Measurements from ENCODE around the gene HTRA3.

Gene HTRA3

DNA sequence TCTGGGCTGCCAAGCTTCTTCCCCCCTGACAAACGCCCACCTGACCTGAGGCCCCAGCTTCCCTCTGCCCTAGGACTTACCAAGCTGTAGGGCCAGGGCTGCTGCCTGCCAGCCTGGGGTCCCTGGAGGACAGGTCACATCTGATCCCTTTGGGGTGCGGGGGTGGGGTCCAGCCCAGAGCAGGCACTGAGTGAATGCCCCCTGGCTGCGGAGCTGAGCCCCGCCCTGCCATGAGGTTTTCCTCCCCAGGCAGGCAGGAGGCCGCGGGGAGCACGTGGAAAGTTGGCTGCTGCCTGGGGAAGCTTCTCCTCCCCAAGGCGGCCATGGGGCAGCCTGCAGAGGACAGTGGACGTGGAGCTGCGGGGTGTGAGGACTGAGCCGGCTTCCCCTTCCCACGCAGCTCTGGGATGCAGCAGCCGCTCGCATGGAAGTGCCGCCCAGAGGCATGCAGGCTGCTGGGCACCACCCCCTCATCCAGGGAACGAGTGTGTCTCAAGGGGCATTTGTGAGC lies 37.0 kb downstream of the HTRA3 start:
- in situ Hi-C loops (cut with MboI; ENCODE audit: low sequenced_read_pairs): no loop called here

DNA sequence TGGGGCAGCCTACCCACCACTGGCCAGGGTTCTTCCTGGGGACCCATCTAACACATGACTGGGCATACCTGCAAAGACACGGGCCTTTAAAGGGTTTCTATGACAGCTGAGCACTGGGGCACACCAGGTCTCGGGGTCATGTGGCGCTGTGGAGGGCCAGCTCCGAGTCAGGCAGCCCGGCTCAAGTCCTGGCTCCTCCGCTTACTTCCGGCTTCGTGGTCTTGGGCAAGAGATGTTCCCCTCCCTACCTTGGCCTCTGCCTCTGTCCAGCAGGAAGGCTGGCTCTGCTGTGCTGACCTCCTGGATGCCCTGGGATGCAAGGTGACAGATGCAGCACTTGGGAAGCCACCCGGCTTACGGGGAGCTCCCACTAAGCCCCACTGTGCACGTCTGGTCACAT lies 37.6 kb downstream of the HTRA3 start:
- in situ Hi-C loops (cut with MboI; ENCODE audit: low sequenced_read_pairs): no loop called here

DNA sequence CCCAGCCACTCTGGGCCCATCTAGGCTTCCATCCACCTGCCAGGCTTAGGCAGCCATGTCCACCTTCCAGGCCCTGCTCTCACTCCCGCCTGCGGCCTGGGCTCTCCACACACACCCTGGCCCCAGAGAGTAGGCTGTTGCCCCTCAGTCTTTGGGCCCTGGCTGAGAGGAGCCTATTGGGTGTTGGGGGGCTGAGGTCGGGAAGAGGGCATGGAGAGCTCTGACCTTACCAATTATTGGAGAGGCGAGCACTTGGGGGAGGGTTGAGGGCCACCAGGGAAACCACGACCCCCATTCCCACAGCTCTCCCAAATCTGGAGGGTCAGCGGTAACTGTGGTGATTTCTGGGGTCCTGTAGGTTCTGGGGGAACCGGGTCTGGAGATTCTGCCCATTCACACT lies 38.2 kb downstream of the HTRA3 start:
- in situ Hi-C loops (cut with MboI; ENCODE audit: low sequenced_read_pairs): no loop called here

DNA sequence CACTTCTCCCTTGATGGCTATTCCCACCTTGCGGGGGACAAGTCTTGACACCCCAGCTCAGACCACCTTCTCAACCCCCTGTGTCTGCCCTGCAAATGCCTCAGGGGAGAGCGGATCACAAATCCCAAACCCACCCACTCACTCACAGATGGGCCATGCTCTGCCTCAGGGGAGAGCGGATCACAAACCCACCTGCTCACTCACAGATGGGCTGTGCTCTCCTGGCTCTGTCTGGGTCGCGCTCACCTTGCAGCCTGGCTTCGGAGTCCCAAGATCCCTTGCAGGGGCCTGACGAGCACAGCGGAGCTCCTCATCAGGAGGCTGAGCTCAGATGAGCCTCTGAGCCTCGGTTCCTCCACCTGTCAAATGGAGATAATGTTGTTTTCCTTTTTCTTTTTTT lies 38.6 kb downstream of the HTRA3 start:
- in situ Hi-C loops (cut with MboI; ENCODE audit: low sequenced_read_pairs): no loop called here

DNA sequence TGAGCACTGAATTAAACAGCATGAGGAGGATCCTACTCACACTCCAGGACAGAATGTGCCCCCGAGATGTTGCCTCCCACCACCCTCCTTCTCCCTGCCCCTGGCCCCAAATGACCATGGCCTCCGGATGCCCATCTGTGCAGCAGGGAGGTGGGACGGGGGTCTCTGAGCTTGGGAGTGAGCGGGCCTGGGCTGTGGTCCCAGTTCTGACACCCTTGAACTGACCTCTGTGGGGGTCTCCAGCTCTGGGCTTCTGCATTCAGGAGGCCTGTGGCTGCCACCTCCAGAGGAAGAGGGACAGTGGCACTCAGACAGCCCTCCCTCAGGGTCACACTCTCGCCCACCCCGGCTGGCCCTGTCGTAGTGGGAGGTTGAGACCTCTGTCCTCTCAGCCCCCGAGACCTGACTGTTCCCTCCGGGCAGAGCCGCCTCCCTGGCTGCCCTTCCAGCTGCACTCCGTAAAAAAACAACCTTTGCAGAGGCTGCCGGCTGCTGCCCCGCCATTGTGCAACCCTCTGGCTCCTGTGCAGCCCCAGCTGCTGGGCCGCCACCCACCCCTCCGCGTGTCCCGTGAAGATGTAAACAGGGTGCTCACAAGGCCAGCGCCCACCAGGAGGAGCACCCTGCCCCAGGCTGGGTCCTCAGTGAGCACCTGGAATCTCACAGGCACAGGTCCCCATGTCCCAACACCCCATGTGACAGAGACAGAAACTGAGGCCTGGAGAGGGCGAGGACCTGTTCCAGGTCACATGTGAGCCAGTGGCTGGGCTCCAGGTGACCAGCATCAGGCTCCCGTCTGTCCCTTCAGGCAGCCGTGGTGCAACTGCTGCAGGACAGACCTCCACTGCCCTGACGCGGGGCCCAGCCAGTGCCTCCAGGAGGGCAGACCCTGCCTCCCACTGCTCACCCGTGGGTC lies 39.6 kb downstream of the HTRA3 start:
- in situ Hi-C loops (cut with MboI; ENCODE audit: low sequenced_read_pairs): no loop called here

DNA sequence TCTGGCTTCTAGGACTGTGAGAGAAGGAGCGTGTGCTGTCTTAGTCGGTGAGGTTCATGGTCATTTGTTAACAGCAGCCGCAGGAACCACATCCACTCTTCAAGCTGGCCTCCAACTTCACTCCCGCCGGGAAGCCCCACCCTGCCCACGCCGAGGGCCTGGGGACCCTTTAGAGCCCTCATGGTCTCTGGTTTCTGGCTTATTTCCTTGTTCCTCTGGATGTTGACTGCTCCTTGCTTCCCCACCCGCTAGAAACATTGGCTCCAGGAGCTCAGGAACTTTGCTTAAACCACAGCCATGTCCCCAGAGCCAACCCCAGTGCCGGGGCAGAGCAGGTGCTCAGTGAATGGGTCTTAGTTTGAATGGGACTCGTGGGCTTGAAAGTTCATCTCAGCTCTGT lies 40.8 kb downstream of the HTRA3 start:
- in situ Hi-C loops (cut with MboI; ENCODE audit: low sequenced_read_pairs): no loop called here

DNA sequence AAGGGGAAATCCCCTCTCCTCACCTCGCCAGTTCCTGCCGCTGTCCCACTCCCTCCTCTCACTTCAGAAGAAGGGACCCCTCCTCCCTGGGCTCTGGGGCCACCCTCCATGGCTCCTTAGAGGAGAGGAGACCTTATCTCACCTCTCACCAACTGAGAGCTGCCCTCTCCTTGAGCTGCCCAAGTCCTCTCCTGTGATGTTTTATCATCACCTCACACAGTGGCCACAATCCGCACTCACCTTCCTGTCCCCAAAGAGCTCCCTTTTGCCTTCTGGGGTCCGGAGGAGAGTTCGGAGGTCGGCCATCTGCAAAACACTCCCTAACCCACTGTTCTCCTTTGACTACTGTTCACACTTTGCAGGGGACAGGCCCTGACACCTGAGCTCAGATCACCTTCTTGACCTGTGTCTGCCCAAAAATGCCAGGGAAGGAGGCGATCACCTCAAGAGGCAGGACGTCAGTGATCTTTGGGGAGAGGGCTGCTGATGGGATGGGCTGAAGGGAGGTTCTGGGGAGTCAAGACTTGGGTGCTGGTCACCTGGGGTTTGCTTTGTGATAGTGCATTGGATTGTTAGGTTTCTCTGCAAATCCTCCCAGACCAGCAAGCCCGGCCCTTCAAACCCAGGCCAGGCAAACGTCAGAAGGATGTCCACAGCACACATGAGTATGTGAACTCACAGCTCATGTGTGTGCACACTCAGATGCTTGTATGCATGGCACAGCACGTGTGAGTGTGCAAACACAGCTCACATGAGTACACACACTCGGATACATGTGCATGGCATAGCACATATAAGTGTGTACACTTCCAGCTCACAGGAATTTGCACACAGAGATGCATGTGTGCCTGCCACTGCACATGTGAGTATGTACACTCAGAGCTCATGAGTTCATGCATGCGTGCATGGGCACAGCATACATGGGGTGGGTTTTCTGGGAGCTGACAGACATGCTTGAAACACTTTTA lies 41.8 kb downstream of the HTRA3 start:
- in situ Hi-C loops (cut with MboI; ENCODE audit: low sequenced_read_pairs): no loop called here

DNA sequence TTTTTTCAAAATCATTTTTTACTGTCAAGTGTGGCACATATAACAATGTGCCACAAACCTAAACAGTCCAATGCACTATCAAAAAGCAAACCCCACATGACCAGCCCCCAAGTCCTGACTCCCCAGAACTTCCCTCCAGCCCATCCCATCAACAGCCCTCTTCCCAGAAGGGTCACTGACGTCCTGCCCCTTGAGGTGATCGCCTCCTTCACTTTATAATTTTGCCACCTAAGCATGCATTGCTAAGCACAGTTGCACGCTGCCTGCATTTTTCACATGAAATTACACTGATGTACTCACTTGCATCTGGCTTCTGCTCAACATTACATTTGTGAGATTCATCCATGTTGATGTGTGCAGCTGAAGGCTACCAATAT lies 42.5 kb downstream of the HTRA3 start:
- in situ Hi-C loops (cut with MboI; ENCODE audit: low sequenced_read_pairs): no loop called here

DNA sequence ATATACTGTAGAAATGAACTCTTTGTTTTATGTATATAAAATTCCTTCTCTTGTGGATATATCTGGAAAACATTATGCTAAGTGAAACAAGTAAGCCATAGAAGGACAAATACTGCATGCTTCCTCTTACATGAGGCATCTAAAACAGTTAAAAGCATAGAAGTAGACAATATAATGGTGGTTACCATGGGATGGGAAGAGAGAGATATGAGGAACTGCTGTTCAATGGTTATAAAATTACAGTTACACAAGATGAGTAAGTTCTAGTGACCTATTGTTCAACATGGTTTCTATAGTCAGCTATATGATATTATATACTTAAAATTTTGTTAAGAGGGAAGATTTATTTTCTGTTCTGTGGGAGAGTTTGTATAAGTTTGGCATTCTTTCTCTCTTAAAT lies 43.4 kb downstream of the HTRA3 start:
- in situ Hi-C loops (cut with MboI; ENCODE audit: low sequenced_read_pairs): no loop called here

DNA sequence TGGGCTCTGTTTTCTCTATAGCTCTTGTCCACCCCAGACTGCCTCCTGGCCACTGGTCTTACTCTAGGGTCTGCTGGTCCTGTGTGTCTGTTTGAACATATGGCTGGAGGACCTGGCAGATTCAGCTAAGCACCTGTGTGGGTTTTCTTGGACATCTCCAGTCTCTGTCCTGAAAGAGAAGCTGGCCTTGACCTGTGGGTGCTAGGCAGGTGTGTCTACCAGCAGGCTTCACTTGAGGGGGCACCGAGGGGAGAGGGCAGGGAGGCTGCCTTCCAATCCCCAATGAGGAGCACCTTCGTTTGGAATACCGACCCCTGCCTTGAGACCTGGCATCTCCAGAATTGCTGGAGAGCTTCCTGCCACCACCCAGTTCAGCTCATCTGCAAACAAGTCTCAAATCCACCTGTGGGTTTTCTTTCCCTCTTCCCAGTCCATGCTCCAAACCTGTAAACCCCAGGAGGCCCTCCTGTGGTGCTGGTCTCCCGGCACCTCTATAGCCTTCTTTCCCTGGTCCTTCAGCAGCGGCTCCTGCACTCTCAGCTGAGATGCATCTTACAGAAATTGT lies 45.2 kb downstream of the HTRA3 start:
- in situ Hi-C loops (cut with MboI; ENCODE audit: low sequenced_read_pairs): no loop called here

DNA sequence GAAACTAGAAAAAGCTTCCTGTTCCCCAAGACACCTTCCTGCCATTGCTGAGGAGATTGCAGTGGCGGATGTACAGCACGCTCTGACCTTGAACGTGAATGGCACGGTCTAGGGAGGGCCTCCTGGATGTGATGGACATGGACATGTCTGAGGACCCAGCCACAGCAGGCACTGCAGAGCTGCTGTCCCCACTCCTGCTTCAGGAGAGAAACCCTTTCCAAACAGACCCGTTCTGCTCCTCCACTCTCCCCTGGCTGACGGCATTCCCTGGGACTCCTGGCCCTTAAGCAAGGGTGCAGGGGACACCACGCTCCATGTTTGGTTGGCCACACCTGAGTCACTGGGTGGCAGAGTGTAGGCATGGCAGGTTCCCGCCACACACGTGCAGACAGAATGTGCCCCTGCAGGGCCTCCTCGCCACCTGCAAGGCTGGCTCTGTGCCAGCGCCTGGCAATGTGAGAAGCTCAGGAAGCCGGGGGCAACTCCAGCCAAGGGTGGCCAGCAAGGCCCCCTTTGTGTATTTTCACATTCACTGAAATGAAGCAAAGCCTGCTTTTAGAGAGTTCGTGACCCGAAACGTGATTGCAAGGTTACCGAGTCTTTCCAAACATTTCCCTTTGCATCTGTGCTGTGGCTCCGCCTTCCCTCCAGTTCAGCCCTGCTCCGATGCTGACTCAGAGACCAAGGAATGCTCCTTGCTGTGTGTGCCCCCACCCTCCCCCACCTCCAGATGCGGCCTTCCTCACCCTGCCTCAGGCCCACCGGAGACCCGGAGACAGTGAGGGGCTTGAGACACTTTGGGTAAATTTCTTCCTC lies 46.1 kb downstream of the HTRA3 start:
- in situ Hi-C loops (cut with MboI; ENCODE audit: low sequenced_read_pairs): no loop called here

DNA sequence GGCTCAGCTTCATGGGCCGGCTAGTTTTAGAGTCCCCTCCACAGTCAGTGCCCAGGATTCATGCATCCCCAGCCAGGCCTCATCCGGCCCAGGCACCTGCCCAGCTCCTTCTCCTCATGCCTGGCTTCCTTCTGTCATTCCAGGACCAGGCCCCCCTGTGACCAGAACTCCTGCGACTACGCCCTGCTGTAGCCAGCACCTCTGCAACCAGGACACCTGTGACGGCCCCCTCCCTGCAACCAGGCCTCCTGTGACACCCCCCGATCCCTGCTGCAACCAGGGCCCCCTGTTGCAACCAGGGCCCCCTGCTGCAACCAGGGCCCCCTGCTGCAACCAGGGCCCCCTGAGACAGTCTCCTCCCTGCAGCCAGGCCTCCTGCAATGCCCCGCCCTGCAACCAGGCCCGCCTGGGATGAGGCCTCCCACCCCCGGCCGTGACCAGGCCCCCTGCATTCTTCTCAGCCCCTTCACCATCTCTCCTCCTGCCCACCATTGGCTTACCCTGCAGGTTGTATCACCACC lies 46.8 kb downstream of the HTRA3 start:
- in situ Hi-C loops (cut with MboI; ENCODE audit: low sequenced_read_pairs): no loop called here

DNA sequence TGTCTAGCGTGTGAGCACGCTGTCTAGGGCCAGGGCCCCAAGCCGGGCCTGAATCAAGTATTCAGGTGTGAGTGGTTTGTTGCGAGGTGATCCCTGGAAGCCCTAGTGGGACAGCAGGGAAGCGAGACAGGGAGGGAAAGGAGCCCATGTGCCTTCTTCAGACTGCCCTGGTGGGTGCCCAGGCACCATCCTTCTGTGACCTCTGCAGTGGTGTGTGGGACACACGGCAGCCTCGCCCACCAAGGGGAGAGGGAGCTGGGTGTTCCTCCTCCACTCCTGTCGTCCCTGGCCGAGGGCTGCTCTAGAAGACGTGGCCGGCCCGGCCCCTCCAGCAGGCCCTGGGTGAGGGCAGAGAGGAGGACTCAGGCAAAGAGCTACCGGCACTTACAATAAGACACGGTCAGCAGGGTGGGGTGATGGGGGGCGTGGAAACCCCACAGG lies 47.4 kb downstream of the HTRA3 start:
- in situ Hi-C loops (cut with MboI; ENCODE audit: low sequenced_read_pairs): no loop called here

DNA sequence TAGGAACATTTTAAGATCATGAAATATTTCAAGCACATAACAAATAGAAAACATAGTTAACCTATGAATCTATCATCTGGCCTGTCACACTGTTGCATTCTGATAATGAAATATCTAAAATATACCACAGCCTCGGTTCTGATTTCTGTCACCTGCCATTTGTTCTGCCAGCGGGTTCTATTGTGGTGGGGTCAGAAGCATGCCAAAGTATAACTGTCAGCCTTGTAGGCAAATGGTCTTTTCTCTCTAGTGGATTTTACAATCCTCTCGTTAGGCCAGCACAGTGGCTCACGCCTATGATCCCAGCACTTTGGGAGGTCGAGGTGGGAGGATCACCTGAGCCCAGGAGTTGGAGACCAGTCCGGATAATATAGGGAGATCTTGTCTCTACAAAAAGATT lies 47.9 kb downstream of the HTRA3 start:
- in situ Hi-C loops (cut with MboI; ENCODE audit: low sequenced_read_pairs): no loop called here

DNA sequence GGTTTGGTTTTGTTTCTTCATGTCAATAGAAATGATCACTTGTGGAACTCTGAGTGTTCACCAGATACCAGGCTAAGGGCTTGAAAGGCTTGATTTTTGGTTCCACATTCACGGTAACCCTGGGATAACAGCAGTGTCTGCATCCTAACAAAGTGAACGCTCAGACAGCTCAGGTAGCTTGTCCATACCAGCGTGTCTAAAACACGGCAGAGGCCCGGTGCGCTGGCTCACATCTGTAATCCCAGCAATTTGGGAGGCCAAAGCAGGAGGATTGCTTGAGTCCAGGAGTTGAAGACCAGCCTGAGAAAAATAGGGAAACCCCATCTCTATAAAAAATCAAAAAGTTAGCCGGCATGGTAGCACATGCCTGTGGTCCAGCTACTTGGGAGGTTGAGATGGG lies 49.0 kb downstream of the HTRA3 start:
- in situ Hi-C loops (cut with MboI; ENCODE audit: low sequenced_read_pairs): no loop called here

DNA sequence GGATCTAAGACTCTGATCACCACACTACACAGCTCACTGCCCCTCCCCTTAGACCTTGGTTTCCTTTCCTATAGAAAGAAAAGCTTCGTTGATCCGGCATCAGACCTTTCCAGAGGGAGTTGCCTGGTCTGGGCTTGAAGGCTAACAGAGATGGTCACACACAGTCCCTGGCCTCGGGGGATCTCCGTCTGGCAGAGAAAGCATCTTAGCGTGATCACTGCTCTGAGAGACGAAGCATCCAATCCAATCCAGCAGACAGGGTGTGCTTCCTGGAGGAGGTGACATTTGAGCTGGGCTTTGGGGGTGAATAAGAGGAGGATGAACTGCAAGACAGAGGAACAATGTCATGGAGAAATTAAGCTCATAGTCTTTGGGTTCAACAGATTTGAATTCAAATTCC lies 49.5 kb downstream of the HTRA3 start:
- in situ Hi-C loops (cut with MboI; ENCODE audit: low sequenced_read_pairs): no loop called here

DNA sequence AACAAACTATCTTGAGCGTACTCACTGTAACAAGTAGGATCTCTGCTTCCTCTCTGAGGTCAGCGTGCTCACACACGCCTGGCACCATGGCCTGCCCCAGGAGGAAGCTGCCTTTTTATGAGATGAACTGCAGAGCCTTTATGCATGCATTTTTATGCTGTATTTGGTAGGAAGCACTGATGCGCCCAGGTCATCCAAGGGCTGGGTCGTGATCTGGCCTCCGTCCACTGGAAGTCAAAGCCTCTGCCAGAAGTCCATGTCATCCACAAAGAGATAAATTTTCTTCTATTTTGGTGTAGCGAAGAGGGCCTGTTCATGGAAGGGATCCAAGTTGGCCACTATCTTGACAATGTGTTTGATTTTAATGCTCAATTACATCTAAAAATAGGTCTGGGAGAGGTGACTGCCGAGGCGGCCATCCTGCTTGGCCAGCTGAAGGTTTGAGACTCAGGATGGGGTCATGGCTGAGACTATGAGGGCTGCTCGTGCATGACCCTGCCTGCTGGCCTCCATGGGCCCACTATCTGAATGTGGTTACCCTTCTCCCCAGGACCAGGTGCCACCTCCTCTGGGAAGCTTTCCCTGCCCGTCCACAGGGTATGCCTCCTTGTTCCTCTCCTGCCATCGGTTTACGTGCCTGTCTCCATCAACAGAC lies 50.3 kb downstream of the HTRA3 start:
- in situ Hi-C loops (cut with MboI; ENCODE audit: low sequenced_read_pairs): no loop called here

DNA sequence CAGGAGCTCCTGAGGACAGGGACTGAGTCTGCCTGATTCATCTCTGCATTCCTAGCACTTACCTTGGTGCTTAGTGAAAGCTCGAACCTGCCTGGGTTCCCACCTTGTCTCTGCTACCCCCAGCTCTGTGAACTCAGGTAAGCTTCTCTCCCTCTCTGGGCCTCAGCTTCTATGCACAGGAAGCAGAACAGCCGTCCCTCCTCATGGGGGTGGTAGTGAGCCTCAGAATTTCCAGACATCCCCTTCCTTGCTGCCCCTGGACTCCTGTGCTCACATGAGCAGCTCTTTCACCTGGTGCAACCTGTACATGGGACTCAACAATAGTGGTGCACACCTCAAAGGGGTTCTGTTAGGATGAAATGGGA lies 50.8 kb downstream of the HTRA3 start:
- in situ Hi-C loops (cut with MboI; ENCODE audit: low sequenced_read_pairs): no loop called here

DNA sequence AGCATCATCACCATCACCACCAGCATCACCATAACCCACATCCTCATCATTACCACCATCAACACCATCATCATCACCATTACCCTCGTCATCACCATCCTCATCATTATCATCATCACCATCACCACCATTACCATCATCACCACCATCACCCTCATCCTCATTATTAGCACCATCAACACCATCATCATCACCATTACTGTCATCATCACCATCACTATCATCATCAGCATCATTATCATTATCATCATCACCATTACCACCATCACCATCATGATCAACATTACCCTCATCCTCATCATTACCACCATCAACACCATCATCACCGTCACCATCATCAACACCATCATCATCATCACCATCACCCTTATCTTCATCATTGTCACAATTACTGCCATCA lies 51.7 kb downstream of the HTRA3 start:
- in situ Hi-C loops (cut with MboI; ENCODE audit: low sequenced_read_pairs): no loop called here

DNA sequence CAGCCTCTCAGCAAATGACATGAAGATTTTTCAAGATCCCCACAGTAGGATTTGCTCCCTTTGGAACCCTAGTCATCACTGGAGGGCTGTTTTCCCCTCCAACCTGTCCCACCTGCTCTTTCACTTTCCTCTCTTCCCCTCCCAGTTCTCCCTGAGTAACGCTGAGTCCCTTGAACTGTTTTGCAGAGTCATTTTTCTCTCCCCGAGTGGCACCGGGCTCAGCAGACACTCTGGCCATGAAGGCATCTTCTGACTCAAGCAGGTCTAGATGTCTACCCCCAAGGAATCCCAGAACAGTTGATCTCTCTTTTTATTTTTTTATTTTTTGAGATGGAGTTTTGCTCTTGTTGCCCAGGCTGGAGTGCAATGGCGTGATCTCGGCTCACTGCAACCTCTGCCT lies 52.2 kb downstream of the HTRA3 start:
- in situ Hi-C loops (cut with MboI; ENCODE audit: low sequenced_read_pairs): no loop called here

All from HL-60/S4 treated with retinoic acid at 250 ng/mL for 4 days and 3 days (cell line).